ENCODE results near the gene GPR39.

DNA sequence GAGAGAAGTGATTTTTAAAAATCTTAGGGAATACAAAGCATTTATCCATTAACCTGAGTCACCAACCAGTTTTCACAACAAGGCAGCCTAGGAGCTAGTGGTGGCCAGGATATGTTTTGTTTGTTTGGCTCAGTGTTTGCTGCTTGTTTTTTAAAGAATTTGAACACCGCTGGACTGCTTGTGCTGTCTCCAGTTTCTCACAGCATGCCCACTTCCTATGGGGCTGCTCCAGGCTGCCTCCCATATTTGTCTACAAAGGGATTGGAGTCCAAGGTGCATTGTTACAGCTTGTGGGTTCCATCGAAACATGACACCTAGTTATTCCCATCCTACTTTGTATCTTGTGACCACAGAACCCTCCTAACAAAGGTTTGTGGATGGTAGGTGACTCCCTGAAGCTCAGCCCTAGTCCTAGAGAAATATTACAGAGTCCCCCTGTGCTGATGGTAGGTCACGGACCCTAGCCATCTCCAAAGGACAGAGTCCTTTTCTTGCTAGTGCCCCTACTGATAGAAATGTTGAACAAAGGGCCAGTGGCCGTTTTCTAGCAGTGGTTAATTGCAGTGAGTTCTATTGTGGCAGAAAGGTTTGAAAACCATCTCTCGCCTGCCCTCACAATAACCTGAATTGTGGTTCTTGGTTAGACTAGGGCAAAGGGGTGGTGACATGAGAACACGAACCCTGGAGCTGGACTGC, 23.2 kb downstream of the GPR39 start:
- TF ChIP-seq CTCF (conservative IDR thresholded peaks at IDR 0.05) (no peak), EZH2 (IDR thresholded peaks at IDR 0.05; ENCODE audit: low read depth) (no peak)
